Adipocyte (in vitro differentiated cells): ENCODE data around the gene SLC15A3.
A peak's percentile ranks its signal among the peaks of the same experiment; 100 is the strongest.

Source experiments
- DNase-seq: peaks from one replicate; pipeline ENCODE4 v3.0.0-alpha.2; 2015; ENCODE audit warnings: low read depth
- H3K27me3 ChIP-seq: replicated peaks from 2 replicates; pipeline ENCODE4 v1.7.0; 2013; ENCODE audit warnings: mild to moderate bottlenecking, low read length, moderate library complexity; ENCODE audit not compliant: control insufficient read depth, insufficient read depth
- H3K36me3 ChIP-seq: 2 replicates; pipeline ENCODE4 v1.7.0; 2013; ENCODE audit warnings: low read length, mild to moderate bottlenecking, moderate library complexity; ENCODE audit not compliant: control insufficient read depth, insufficient read depth, severe bottlenecking
- H3K4me1 ChIP-seq: 2 replicates; pipeline ENCODE4 v1.7.0; 2013; ENCODE audit warnings: mild to moderate bottlenecking, low read length, moderate library complexity; ENCODE audit not compliant: control insufficient read depth, insufficient read depth
- H3K4me3 ChIP-seq: 2 replicates; pipeline ENCODE4 v1.7.0; 2013; ENCODE audit warnings: mild to moderate bottlenecking, low read length, moderate library complexity
- H3K9ac ChIP-seq: 2 replicates; pipeline ENCODE4 v1.7.0; 2013; ENCODE audit warnings: mild to moderate bottlenecking, low read length, moderate library complexity
- H3K9me3 ChIP-seq: 2 replicates; pipeline ENCODE4 v1.7.0; 2013; ENCODE audit warnings: mild to moderate bottlenecking, low read length, moderate library complexity; ENCODE audit not compliant: control insufficient read depth

SLC15A3 gene

GRCh38 chr11:60957188-60957587, 5.2 kb upstream of the SLC15A3 start:
- Histone ChIP-seq H3K9me3 (no peaks in the 10 kb centered on the region), H3K36me3 (no peaks in the 10 kb centered on the region), H3K27me3 (no peaks in the 10 kb centered on the region), H3K4me3 (no peak overlapping the region), H3K4me1 (peaks cover 25% of the 10 kb centered on the region), H3K9ac (no peak overlapping the region)
- no peak for DNase-seq

DNA sequence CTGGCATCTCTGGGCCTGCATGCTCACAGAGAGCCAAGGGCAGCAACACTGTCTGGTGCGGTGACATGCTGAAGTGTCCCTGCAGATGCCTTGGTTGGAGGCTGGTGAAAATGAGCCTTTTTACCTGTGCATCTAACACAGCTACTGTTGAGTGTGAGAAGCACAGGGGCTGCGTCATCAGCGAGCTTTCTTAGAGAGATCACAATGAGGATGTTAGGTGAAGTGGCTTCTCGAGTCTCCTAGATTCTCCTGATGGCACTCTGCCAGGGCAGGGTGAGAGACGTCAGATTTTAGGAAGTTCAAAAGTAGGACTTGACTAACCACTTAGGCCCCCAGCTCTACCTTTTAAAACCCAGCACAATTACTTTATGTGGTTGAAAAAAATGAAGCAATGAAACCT, 3.6 kb upstream of the SLC15A3 start:
- DNase-seq: no peak

GRCh38 chr11:60954421-60954820, 2.4 kb upstream of the SLC15A3 start:
- Histone ChIP-seq H3K27me3 (no peaks in the 10 kb centered on the region), H3K36me3 (no peaks in the 10 kb centered on the region), H3K9me3 (no peaks in the 10 kb centered on the region), H3K4me3 (no peak overlapping the region), H3K4me1 (peaks cover 20% of the 10 kb centered on the region), H3K9ac (no peak overlapping the region)
- no peak for DNase-seq

More for the DNA sequence above, 3.6 kb upstream of the SLC15A3 start:
- Histone ChIP-seq H3K9ac (no peak overlapping the region), H3K9me3 (no peaks in the 10 kb centered on the region), H3K36me3 (no peaks in the 10 kb centered on the region), H3K4me3 (no peak overlapping the region), H3K27me3 (no peaks in the 10 kb centered on the region), H3K4me1 (peaks cover 28% of the 10 kb centered on the region)

- no peaks in the 10 kb centered on the region for H3K27me3 ChIP-seq
- H3K9ac ChIP-seq: no peak overlapping the region
- H3K4me1 ChIP-seq: peaks cover 14% of the 10 kb centered on the region
- no peak for DNase-seq
- no peak overlapping the region for H3K4me3 ChIP-seq
- H3K9me3 ChIP-seq: no peaks in the 10 kb centered on the region
- H3K36me3 ChIP-seq: no peaks in the 10 kb centered on the region
Observed at GRCh38 chr11:60953781-60954180, 1.8 kb upstream of the SLC15A3 start.

GRCh38 chr11:60952742-60953170, 780 bp upstream of the SLC15A3 start:
- Histone ChIP-seq H3K27me3 (no peaks in the 10 kb centered on the region), H3K36me3 (no peaks in the 10 kb centered on the region), H3K4me1 (peaks cover 11% of the 10 kb centered on the region), H3K9me3 (no peaks in the 10 kb centered on the region), H3K9ac (peak overlapping the region; percentile 86), H3K4me3 (peak overlapping the region; percentile 81)
- DNase-seq: no peak

DNA sequence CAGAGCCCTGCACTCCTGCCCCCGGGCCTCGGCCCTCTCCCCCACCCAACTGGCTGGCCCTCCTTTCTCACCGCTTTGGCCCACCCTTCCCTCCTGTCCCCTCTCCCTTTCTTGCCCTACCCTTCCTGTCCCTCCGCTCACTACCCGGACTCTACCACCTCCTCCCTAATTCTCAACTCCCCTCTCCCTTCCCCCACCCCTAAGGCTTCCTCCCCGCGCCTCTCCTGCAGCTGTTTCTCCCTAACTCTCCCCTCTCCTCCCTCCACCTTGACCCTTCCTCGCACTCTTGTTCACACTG, 421 bp downstream of the SLC15A3 start:
- H3K36me3 ChIP-seq: no peaks in the 10 kb centered on the region
- H3K4me3 ChIP-seq: peak overlapping the region; percentile 81
- no peaks in the 10 kb centered on the region for H3K9me3 ChIP-seq
- H3K27me3 ChIP-seq: no peaks in the 10 kb centered on the region
- DNase-seq: peak; percentile 16
- H3K9ac ChIP-seq: peak overlapping the region; percentile 86
- H3K4me1 ChIP-seq: peaks cover 11% of the 10 kb centered on the region

GRCh38 chr11:60950933-60951605, 907 bp downstream of the SLC15A3 start:
- Histone ChIP-seq H3K36me3 (no peaks in the 10 kb centered on the region), H3K9ac (peak overlapping the region; percentile 86), H3K27me3 (no peaks in the 10 kb centered on the region), H3K4me3 (peak overlapping the region; percentile 81), H3K4me1 (peaks cover 11% of the 10 kb centered on the region), H3K9me3 (no peaks in the 10 kb centered on the region)
- peak; percentile 10 for DNase-seq

- Histone ChIP-seq H3K9me3 (no peaks in the 10 kb centered on the region), H3K36me3 (no peaks in the 10 kb centered on the region), H3K4me1 (peaks cover 11% of the 10 kb centered on the region), H3K9ac (peak overlapping the region; percentile 5), H3K27me3 (no peaks in the 10 kb centered on the region), H3K4me3 (peak overlapping the region; percentile 8)
- DNase-seq: no peak
Observed at GRCh38 chr11:60950024-60950423, 2.0 kb downstream of the SLC15A3 start.

- Histone ChIP-seq H3K4me1 (peaks cover 11% of the 10 kb centered on the region), H3K36me3 (no peaks in the 10 kb centered on the region), H3K9me3 (no peaks in the 10 kb centered on the region), H3K4me3 (no peak overlapping the region), H3K27me3 (no peaks in the 10 kb centered on the region), H3K9ac (no peak overlapping the region)
- DNase-seq: no peak
Observed at GRCh38 chr11:60948250-60948649, 3.7 kb downstream of the SLC15A3 start.

DNA sequence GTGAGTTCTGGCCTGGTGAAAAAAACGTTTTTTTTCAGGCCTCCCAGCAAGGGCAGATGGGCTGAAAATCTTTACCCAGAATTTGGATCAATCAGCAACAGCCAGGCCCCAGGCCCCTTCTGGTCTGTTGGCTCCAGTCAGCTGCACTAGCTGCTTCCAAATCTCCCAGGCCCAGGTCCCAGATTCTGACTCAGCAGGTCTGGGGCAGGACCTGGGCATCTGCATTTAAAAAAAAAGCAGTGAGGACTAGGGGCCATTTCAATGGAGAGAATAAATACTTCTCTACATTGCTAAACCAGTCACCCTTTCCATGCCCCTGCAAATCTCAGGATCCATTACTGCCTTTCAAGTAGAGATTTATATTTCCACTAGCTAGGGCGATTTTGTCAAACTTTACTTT, 4.3 kb downstream of the SLC15A3 start:
- H3K4me3 ChIP-seq: no peak overlapping the region
- no peaks in the 10 kb centered on the region for H3K36me3 ChIP-seq
- H3K9ac ChIP-seq: no peak overlapping the region
- no peak for DNase-seq
- peaks cover 9% of the 10 kb centered on the region for H3K4me1 ChIP-seq
- no peaks in the 10 kb centered on the region for H3K9me3 ChIP-seq
- H3K27me3 ChIP-seq: no peaks in the 10 kb centered on the region

DNA sequence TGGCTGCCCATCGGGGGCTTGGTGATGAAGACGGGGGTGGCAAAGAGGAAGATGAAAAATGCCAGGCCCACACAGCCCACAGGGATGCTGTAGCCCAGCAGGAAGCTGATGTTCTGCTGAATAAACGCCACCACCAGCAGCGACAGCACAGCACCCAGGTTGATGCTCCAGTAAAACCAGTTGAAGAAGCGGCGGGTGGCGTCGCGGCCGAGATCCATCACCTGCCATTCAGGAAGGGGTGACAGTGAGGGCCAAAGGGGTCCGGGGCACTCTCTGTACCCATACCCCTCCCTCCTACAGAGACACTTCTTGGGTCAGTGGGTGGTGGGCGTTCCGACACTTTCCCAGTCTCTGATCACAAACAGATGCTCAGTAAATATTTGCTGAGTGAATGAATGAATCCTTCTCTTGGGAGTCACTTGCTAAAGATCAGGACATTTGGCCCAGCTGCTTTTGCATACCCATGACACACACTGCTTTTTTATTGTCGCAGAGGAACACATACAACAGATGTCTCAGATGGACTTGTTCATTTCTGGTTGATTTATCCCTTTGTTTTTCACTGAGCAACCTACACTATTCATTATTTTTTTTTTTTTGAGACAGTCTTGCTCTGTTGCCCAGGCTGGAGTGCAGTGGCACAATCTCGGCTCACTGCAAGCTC, 5.2 kb downstream of the SLC15A3 start:
- H3K36me3 ChIP-seq: peaks cover under 1% of the 10 kb centered on the region
- no peak for DNase-seq
- H3K4me3 ChIP-seq: no peak overlapping the region
- H3K27me3 ChIP-seq: no peaks in the 10 kb centered on the region
- peaks cover under 1% of the 10 kb centered on the region for H3K4me1 ChIP-seq
- no peaks in the 10 kb centered on the region for H3K9me3 ChIP-seq
- H3K9ac ChIP-seq: no peak overlapping the region

DNA sequence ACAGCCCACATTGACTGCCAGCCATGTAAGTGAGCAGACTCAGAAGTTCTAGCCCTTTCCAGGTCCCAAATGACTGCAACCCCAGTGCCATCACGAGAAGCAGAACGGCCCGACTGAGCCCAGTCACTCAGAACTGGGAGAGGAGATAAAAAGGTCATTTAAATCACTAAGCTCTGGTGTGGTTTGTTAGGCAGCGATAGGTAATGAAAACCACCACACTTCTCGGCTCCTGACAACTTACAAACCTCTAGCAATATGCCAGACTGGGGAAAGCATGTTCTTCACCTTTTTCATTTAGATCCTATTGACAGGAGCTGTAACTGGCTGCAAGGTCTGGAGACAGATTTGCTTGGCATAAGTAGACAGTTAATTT, 6.7 kb downstream of the SLC15A3 start:
- no peak overlapping the region for H3K4me3 ChIP-seq
- no peaks in the 10 kb centered on the region for H3K4me1 ChIP-seq
- H3K9me3 ChIP-seq: no peaks in the 10 kb centered on the region
- no peaks in the 10 kb centered on the region for H3K27me3 ChIP-seq
- peaks cover 6% of the 10 kb centered on the region for H3K36me3 ChIP-seq
- no peak overlapping the region for H3K9ac ChIP-seq
- DNase-seq: no peak
